ENCODE data around the gene WASF3. TPM values are rescaled to one million over a fixed set of nuclear protein-coding genes. Genes with fewer than 3 reads are reported as not detected.

WASF3 gene, protein sequence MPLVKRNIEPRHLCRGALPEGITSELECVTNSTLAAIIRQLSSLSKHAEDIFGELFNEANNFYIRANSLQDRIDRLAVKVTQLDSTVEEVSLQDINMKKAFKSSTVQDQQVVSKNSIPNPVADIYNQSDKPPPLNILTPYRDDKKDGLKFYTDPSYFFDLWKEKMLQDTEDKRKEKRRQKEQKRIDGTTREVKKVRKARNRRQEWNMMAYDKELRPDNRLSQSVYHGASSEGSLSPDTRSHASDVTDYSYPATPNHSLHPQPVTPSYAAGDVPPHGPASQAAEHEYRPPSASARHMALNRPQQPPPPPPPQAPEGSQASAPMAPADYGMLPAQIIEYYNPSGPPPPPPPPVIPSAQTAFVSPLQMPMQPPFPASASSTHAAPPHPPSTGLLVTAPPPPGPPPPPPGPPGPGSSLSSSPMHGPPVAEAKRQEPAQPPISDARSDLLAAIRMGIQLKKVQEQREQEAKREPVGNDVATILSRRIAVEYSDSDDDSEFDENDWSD
- total RNA-seq (2013; cell fraction: nucleolus; rRNA removed) = not detected in 2 replicates
- total RNA-seq (2014; rRNA removed) (under 0.01 TPM in 1 of 2 replicates, not detected in the other), total RNA-seq (2014; rRNA removed; fragmentation: Illumina TruSeq; extraction: Trizol) (not detected in 2 replicates), total RNA-seq (2021) (0.05 and 0.10 TPM in 2 replicates), polyA plus RNA-seq (2011; rRNA removed) (not detected in 2 replicates), polyA plus RNA-seq (2014; fragmentation: Illumina TruSeq; extraction: Trizol) (not detected in 2 replicates), polyA plus RNA-seq (2014; fragmentation: Nextera tagmentation; extraction: Ambion mirVana) (not detected), polyA plus RNA-seq (2014; rRNA removed) (0.01 TPM in 1 of 2 replicates, not detected in the other), polyA plus RNA-seq (2016; fragmentation: Nextera tagmentation; extraction: Ambion mirVana) (not detected), polyA minus RNA-seq (2011; rRNA and poly(A)+ RNA removed) (not detected in 2 replicates), Bru-seq, nascent RNA (percentile 8 among the genes with signal in this experiment), BruChase-seq, experiment 1, labeled RNA remaining after a 6-hour chase (percentile 9 among the genes with signal in this experiment), BruChase-seq, experiment 2, labeled RNA remaining after a 2-hour chase (percentile 6 among the genes with signal in this experiment)
- polyA plus RNA-seq (2011; ENCODE audit: low read depth) = not detected
- 0.01 TPM in 1 of 2 replicates, not detected in the other for polyA plus RNA-seq (2011; cell fraction: cytosol; rRNA removed)
- polyA plus RNA-seq (2011; cell fraction: nucleus; rRNA removed) = not detected in 2 replicates
- 0.06 TPM in 1 of 2 replicates, not detected in the other for polyA plus RNA-seq (2012)
- not detected in 2 replicates for polyA minus RNA-seq (2011; cell fraction: cytosol; rRNA and poly(A)+ RNA removed)
- polyA minus RNA-seq (2011; cell fraction: nucleus; rRNA and poly(A)+ RNA removed) = not detected in 2 replicates
- long read RNA-seq, experiment 1 = 0 reads
- long read RNA-seq, experiment 2 = 0 reads

DNA sequence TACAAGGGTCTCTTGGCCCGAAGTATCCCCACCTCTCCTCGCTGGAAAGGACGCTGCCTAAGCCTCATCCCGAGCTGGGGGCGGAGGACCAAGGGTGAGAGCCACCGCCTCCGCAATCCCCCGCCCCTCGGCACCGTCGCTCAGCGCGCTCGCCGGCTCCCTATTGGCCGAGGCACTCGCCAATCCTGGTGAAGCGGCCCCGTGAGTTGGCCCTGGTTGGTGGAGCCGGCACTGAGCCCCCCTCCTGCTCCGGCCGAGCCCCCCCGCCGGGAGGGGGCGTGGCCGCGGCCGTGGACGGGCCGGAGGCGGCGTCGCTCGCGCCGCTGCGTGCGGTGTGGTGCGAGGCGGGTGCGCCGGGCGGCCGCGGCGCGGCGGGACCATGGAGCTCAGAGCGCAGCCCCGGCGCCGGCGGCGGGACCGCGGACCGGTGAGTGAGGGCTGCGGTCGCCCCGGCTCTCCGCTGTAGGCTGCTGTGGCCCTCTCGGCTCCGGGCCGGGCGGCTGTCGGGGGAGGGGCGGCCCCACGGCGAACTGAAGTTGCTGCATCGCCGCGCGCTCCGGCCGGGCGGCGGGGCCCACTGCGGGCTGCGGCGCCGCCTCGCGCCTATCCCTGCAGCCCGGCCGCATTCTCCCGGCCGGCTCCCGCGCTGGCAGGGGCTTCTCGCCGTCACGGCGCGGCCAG lies at the start of gene WASF3:
Gene WASF3 (plus strand): TSS at position 291 of the 681 bp plus-strand sequence. CDS start 84,588 bp downstream, outside the sequence.
- Histone ChIP-seq H4K20me1 (ENCODE audit: control insufficient read depth, insufficient read depth) (no peaks in the 10 kb centered on the region), H2AFZ (ENCODE audit: control insufficient read depth, low read depth, low read length) (no peak within 1 kb of the TSS), H3K27me3 (replicated peaks in 1 of 2; ENCODE audit: control insufficient read depth in 2 of 2, insufficient read depth in 2 of 2, low read length in 1 of 2) (peaks cover 0 to 3% of the 10 kb centered on the region in 2 experiments; a peak in 3 of 4 replicates), H3K4me2 (ENCODE audit: control insufficient read depth, insufficient read depth) (peak within 1 kb of the TSS; percentile 33; the same call in 1 of the 2 replicates), H3K79me2 (ENCODE audit: control insufficient read depth, insufficient read depth, low read length) (no peaks in the 10 kb centered on the region), H3K36me3 (ENCODE audit: control insufficient read depth in 2 of 2, insufficient read depth in 2 of 2, low read length in 1 of 2) (no peaks in the 10 kb centered on the region), H3K4me3 (no peak within 1 kb of the TSS), H3K4me1 (ENCODE audit: control insufficient read depth, insufficient read depth, low read length) (no peaks in the 10 kb centered on the region), H3K27ac (ENCODE audit: control insufficient read depth, insufficient read depth) (no peak within 1 kb of the TSS), H3K9ac (ENCODE audit: control insufficient read depth, insufficient read depth, low read length) (no peak within 1 kb of the TSS), H3K9me3 (replicated peaks; ENCODE audit: control insufficient read depth, insufficient read depth, low read length) (no peaks in the 10 kb centered on the region; the same call in 2 of the 3 replicates)
- peak; percentile 74 for TF ChIP-seq NFYB (IDR thresholded peaks at IDR 0.05; ENCODE audit: insufficient read depth, low read depth, low read length)
- no peak for TF ChIP-seq FOXM1 (IDR thresholded peaks at IDR 0.05; ENCODE audit: low read depth, low read length)
- TF ChIP-seq, protein P1, sequence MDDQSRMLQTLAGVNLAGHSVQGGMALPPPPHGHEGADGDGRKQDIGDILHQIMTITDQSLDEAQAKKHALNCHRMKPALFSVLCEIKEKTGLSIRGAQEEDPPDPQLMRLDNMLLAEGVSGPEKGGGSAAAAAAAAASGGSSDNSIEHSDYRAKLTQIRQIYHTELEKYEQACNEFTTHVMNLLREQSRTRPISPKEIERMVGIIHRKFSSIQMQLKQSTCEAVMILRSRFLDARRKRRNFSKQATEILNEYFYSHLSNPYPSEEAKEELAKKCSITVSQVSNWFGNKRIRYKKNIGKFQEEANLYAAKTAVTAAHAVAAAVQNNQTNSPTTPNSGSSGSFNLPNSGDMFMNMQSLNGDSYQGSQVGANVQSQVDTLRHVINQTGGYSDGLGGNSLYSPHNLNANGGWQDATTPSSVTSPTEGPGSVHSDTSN (IDR thresholded peaks at IDR 0.05; ENCODE audit: insufficient replicate concordance, low read depth, low read length) = peak; percentile 81
- TF ChIP-seq, protein P2, sequence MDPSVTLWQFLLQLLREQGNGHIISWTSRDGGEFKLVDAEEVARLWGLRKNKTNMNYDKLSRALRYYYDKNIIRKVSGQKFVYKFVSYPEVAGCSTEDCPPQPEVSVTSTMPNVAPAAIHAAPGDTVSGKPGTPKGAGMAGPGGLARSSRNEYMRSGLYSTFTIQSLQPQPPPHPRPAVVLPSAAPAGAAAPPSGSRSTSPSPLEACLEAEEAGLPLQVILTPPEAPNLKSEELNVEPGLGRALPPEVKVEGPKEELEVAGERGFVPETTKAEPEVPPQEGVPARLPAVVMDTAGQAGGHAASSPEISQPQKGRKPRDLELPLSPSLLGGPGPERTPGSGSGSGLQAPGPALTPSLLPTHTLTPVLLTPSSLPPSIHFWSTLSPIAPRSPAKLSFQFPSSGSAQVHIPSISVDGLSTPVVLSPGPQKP (IDR thresholded peaks at IDR 0.05; ENCODE audit: low read depth, low read length) = no peak
- TF ChIP-seq BRCA1 (IDR thresholded peaks at IDR 0.05; ENCODE audit: low read depth, low read length) = no peak
- TF ChIP-seq, protein P3, sequence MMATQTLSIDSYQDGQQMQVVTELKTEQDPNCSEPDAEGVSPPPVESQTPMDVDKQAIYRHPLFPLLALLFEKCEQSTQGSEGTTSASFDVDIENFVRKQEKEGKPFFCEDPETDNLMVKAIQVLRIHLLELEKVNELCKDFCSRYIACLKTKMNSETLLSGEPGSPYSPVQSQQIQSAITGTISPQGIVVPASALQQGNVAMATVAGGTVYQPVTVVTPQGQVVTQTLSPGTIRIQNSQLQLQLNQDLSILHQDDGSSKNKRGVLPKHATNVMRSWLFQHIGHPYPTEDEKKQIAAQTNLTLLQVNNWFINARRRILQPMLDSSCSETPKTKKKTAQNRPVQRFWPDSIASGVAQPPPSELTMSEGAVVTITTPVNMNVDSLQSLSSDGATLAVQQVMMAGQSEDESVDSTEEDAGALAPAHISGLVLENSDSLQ (IDR thresholded peaks at IDR 0.05) = peak; percentile 76
- TF ChIP-seq SP1 (IDR thresholded peaks at IDR 0.05; ENCODE audit: low read depth, low read length) = peak; percentile 60
- intact Hi-C loops (cut with micrococcal nuclease; ENCODE audit: unreplicated experiment) (no loop called here), in situ Hi-C loops (cut with MboI) (no loop called here)
- peak; percentile 3 for DNase-seq (ENCODE audit: low read depth, low spot score)
- ChIA-PET POLR2A (no interaction called here), CTCF (no interaction called here), SMC1A (ENCODE audit: uncharacterized antibody, unreplicated experiment) (no interaction called here), RAD21 (ENCODE audit: unreplicated experiment) (no interaction called here)
- FAIRE-seq = no peak
- BruUV-seq (replicated peaks) = no TSS peak
- peak; percentile 64 for ATAC-seq
- WGBS (ENCODE audit: insufficient coverage, insufficient replicate concordance, low lambda C conversion rate, missing lambda C conversion rate) = 3% methylated on average over 64 of the region's 94 CpGs
